COLO668 (cell line): ENCODE measurements around the gene TAF1D.
A peak's percentile ranks its signal among the peaks of the same experiment; 100 is the strongest.
"Not testable (repeated sequence)": the region's sequence is repeated elsewhere in the genome, so short reads cannot be mapped to it uniquely, and the experiment has no call there.

Experiments
- DNase-seq: peaks from one replicate; lab custom pipeline; 2025; ENCODE audit not compliant: unreplicated experiment; lab: John Stamatoyannopoulos, UW

The TAF1D gene

GRCh38 chr11:93741094-93741881 lies at the start of gene TAF1D, which contains the start of gene C11orf54:
Gene TAF1D, minus strand, starts transcription at chr11:93741495. Its CDS starts 2,191 bp downstream, at chr11:93739304.
Gene C11orf54, plus strand, starts transcription at chr11:93741672. Its CDS starts 5,722 bp downstream, at chr11:93747394.
- DNase-seq: peak; percentile 97

GRCh38 chr11:93784935-93785360 lies 43.7 kb upstream of the TAF1D start:
- no peak for DNase-seq

- peak; percentile 93 for DNase-seq
These were observed 43.0 kb upstream of the TAF1D start, which contains the start of gene MED17 for GRCh38 chr11:93784145-93784934. Gene MED17, plus strand, starts transcription at chr11:93784282. Its CDS starts 232 bp downstream, at chr11:93784514.

GRCh38 chr11:93783765-93784144 lies 42.5 kb upstream of the TAF1D start:
- no peak for DNase-seq

GRCh38 chr11:93783362-93783761 lies 42.1 kb upstream of the TAF1D start:
- no peak for DNase-seq

- DNase-seq: peak; percentile 4
These were observed 34.0 kb upstream of the TAF1D start for GRCh38 chr11:93775289-93775688.

- not testable (repeated sequence) for DNase-seq
These were observed 33.3 kb upstream of the TAF1D start for GRCh38 chr11:93774560-93774959.

GRCh38 chr11:93773601-93774200 lies 32.4 kb upstream of the TAF1D start:
- no peak for DNase-seq

GRCh38 chr11:93773045-93773477 lies 31.8 kb upstream of the TAF1D start:
- no peak for DNase-seq

- DNase-seq: no peak
These were observed 30.8 kb upstream of the TAF1D start for GRCh38 chr11:93772123-93772522.

GRCh38 chr11:93770160-93770559 lies 28.9 kb upstream of the TAF1D start:
- DNase-seq: no peak

GRCh38 chr11:93767018-93767417 lies 25.7 kb upstream of the TAF1D start:
- DNase-seq: no peak

GRCh38 chr11:93766504-93766903 lies 25.2 kb upstream of the TAF1D start:
- DNase-seq: no peak

GRCh38 chr11:93765551-93765950 lies 24.3 kb upstream of the TAF1D start:
- DNase-seq: no peak

- no peak for DNase-seq
These were observed 20.6 kb upstream of the TAF1D start for GRCh38 chr11:93761910-93762309.

GRCh38 chr11:93759123-93759522 lies 17.8 kb upstream of the TAF1D start:
- not testable (repeated sequence) for DNase-seq

- no peak for DNase-seq
These were observed 16.9 kb upstream of the TAF1D start for GRCh38 chr11:93757924-93758865.

GRCh38 chr11:93757301-93757700 lies 16.0 kb upstream of the TAF1D start:
- no peak for DNase-seq

GRCh38 chr11:93756748-93757147 lies 15.5 kb upstream of the TAF1D start:
- no peak for DNase-seq

GRCh38 chr11:93753241-93753640 lies 11.9 kb upstream of the TAF1D start:
- DNase-seq: no peak
